Raji (cell line): ENCODE measurements around the gene AFAP1.

Experiments used
- POLR2A ChIP-seq: IDR thresholded peaks from 2 replicates; pipeline ENCODE4 v1.6.1; 2011; ENCODE audit warnings: low read depth, low read length, control low read depth; ENCODE audit not compliant: insufficient read depth

AFAP1 gene, protein sequence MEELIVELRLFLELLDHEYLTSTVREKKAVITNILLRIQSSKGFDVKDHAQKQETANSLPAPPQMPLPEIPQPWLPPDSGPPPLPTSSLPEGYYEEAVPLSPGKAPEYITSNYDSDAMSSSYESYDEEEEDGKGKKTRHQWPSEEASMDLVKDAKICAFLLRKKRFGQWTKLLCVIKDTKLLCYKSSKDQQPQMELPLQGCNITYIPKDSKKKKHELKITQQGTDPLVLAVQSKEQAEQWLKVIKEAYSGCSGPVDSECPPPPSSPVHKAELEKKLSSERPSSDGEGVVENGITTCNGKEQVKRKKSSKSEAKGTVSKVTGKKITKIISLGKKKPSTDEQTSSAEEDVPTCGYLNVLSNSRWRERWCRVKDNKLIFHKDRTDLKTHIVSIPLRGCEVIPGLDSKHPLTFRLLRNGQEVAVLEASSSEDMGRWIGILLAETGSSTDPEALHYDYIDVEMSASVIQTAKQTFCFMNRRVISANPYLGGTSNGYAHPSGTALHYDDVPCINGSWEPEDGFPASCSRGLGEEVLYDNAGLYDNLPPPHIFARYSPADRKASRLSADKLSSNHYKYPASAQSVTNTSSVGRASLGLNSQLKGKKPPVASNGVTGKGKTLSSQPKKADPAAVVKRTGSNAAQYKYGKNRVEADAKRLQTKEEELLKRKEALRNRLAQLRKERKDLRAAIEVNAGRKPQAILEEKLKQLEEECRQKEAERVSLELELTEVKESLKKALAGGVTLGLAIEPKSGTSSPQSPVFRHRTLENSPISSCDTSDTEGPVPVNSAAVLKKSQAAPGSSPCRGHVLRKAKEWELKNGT

GRCh38 chr4:7939377-7940108 is at the start of gene AFAP1:
AFAP1 (minus strand) TSS chr4:7939861; CDS start chr4:7872078, 67,783 bp downstream.
- TF ChIP-seq POLR2A = no peak

DNA sequence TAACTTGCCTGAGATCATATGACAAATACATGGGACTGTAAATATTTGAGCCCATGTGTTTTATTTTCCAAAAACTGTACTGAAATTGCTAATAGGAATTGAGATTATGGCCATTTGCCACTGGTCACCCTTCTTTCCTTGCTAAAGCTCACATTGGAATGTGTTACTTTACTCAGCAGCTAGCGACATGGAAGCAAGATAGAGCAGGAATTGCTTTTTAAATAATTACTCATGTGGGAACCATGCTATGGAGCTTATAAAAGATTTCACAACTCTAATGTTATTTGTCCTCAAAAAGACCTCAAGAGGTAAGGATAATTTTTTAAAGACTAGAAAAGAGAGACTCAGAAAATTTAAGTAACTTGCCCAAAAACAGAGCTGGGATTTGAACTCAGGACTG is 48.8 kb upstream of the AFAP1 start:
- TF ChIP-seq POLR2A = no peak

DNA sequence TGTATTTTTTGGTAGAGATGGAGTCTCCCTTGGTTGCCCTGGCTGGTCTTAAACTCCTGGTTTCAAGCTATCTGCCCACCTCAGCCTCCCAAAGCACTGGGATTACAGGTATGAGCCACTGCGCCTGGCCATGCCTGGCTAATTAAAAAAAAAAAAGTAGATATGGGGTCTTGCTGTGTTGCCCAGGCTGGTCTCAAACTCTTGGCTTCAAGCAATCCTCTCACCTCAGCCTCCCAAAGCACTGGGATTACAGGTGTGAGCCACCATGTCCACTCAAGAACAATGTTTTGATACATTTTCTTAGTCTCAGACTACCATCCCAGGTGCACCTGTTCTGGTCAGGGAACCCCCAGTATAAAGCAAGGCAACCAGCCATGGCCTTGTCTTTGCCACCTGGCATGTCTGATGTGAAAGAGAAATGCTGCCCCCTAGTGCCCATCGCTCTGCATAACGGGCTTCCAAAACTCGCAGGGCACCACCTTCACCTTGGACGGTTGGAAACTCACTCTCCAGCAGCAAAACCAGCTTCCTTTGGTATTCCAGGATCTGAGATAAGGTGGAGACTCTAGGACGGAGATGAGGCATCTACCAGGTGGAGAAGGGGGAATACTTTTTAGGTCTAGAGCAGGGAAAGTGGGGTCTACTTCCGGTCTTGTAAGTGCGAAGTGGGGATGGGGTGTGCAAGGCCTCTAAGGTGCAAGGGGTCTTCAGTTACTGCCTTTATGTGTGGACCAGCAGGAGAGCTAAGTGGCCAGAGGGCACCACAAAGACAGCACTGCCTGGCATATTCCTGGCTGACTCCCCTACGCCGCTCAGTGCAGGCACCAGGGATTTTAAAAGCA is 47.7 kb upstream of the AFAP1 start:
- no peak for TF ChIP-seq POLR2A

DNA sequence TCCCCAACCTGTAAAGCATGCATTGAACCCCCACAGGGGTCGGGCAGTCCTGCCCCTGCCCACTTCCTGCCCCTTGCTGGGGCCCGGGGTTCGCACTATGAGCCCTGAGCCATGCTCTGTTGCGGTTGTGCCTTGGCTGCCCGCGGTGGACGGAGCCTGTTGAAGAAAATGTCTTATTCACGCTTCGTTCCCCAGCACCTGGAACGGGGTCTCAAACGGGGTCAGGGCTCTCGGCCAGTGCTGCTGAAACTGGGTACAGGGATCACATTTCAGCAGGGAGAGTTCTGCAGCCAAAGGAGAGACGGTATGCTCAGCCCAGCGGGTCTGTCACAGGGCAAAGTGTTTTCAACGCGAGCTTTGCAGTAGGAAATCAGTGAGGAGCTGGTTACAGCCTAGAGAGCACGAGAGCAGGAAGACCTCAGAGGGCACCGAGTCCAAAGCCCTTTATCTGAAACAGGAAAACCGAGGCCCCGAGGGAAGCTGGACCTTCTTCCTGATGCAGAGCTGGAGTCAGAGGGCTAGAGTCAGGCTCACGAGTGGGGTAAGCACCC is 46.3 kb upstream of the AFAP1 start:
- TF ChIP-seq POLR2A = no peak

- TF ChIP-seq POLR2A = no peak
Measured at GRCh38 chr4:7985072-7985471, 45.4 kb upstream of the AFAP1 start.

- TF ChIP-seq POLR2A = no peak
Measured at GRCh38 chr4:7984286-7984925, 44.7 kb upstream of the AFAP1 start.

GRCh38 chr4:7983296-7983695 is 43.6 kb upstream of the AFAP1 start:
- TF ChIP-seq POLR2A = no peak

DNA sequence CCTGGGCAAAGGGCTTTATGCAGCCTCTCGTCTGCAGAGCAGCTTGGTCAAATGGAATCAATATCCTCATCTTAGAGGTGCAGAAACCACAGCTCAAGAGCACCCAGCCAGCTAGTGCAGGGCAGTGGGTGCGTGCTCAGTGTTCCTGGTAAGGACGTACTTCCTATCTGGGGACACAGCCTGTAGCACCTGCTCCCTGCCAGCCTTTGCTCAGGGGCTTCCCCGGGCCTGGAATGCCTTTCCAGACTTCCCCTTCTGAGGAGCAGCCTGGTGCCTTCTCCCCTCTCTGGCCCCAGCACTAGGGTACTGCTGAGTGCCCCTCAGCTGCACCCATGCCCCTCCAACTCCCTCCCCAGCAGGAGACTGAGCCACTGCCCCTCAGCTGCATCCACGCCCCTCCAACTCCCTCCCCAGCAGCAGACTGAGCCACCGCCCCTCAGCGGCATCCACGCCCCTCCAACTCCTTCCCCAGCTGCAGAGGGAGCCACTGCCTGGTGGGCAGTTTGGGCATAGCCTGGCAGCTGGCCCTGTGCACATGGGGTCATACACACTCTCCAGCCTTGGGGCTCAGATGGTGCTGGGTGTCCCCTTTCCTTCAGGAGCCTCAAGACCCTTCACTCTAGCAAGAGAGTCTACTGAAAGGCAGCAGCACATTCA is 42.2 kb upstream of the AFAP1 start:
- TF ChIP-seq POLR2A = no peak

DNA sequence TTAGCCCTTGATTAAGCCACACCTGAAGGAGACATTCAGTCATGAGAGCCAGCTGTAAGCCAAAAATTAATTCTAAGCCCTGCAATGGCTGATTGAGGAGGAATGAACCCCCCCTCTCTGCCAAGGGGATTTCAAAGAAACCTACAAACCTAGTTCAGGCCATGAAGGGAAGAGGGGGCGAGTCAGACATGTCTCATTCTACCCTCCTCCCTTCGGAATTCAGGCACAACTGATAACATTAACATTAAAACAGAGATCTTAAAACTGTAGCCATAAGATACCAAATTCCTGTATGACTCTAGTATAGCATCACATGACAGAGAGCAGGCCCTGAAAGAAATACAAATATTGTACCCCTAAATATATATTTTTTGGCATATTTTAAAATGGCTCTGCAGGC is 40.4 kb upstream of the AFAP1 start:
- TF ChIP-seq POLR2A = no peak

DNA sequence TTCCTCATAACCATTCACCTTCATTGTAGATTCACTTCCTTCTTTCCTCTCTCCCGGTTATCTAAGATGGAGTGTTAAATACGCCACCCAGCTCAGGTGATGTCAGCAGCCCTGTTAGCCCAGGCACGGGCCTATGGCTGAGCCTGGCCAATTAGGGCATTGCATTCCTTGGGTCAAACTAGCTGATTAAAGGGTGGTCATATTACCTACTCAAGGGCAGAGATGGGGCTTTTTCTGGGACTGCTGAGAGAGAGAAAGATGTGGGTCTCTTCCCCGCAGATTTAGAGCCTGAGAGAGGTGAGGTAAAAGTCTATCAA is 39.9 kb upstream of the AFAP1 start:
- TF ChIP-seq POLR2A = no peak

GRCh38 chr4:7978907-7979651 is 39.4 kb upstream of the AFAP1 start:
- TF ChIP-seq POLR2A = no peak

- TF ChIP-seq POLR2A = no peak
Measured at GRCh38 chr4:7978489-7978888, 38.8 kb upstream of the AFAP1 start.

GRCh38 chr4:7976634-7977033 is 37.0 kb upstream of the AFAP1 start:
- TF ChIP-seq POLR2A = no peak
